Activated CD4-positive, alpha-beta T cell treated with anti-CD3 and anti-CD28 coated beads for 48 hours (primary cell): Measurements from ENCODE around the gene ALG2.
A peak's percentile ranks its signal among the peaks of the same experiment; 100 is the strongest.
"Not testable (repeated sequence)": the region's sequence is repeated elsewhere in the genome, so short reads cannot be mapped to it uniquely, and the experiment has no call there.

ENCODE experiments used
- DNase-seq: peaks from one replicate; pipeline ENCODE4 v3.0.0-alpha.2; 2020

The ALG2 gene

GRCh38 chr9:99221621-99222415 is at the start of gene ALG2, which contains the start of gene SEC61B:
Gene ALG2 (minus strand): TSS chr9:99221942. CDS start chr9:99221894, 48 bp downstream.
Gene SEC61B (plus strand): TSS chr9:99222282. CDS start chr9:99222364, 82 bp downstream.
- peak; percentile 97 for DNase-seq

- DNase-seq = no peak
These were observed 48.7 kb upstream of the ALG2 start for GRCh38 chr9:99270491-99270890.

GRCh38 chr9:99269416-99269815 is 47.7 kb upstream of the ALG2 start:
- DNase-seq = no peak

GRCh38 chr9:99266255-99267023 is 44.7 kb upstream of the ALG2 start:
- peak; percentile 79 for DNase-seq

- no peak for DNase-seq
These were observed 43.9 kb upstream of the ALG2 start for GRCh38 chr9:99265691-99266090.

- peak; percentile 50 for DNase-seq
These were observed 42.4 kb upstream of the ALG2 start for GRCh38 chr9:99264070-99264680.

- no peak for DNase-seq
These were observed 41.2 kb upstream of the ALG2 start for GRCh38 chr9:99262949-99263418.

- DNase-seq = no peak
These were observed 40.2 kb upstream of the ALG2 start for GRCh38 chr9:99261923-99262322.

GRCh38 chr9:99259231-99259918 is 37.6 kb upstream of the ALG2 start:
- DNase-seq = peak; percentile 60

- no peak for DNase-seq
These were observed 36.1 kb upstream of the ALG2 start for GRCh38 chr9:99257723-99258389.

- DNase-seq = no peak
These were observed 33.9 kb upstream of the ALG2 start for GRCh38 chr9:99255651-99256050.

GRCh38 chr9:99253772-99254431 is 32.2 kb upstream of the ALG2 start:
- DNase-seq = peak; percentile 92

- DNase-seq = peak; percentile 69
These were observed 31.4 kb upstream of the ALG2 start for GRCh38 chr9:99253134-99253533.

GRCh38 chr9:99251157-99251556 is 29.4 kb upstream of the ALG2 start:
- DNase-seq = no peak

- peak; percentile 49 for DNase-seq
These were observed 27.9 kb upstream of the ALG2 start for GRCh38 chr9:99249619-99250018.

GRCh38 chr9:99244344-99245260 is 22.9 kb upstream of the ALG2 start:
- DNase-seq = no peak

- no peak for DNase-seq
These were observed 19.4 kb upstream of the ALG2 start for GRCh38 chr9:99241106-99241505.

GRCh38 chr9:99239341-99240060 is 17.8 kb upstream of the ALG2 start:
- no peak for DNase-seq

- DNase-seq = no peak
These were observed 16.6 kb upstream of the ALG2 start for GRCh38 chr9:99238331-99238730.

GRCh38 chr9:99237849-99238248 is 16.1 kb upstream of the ALG2 start:
- not testable (repeated sequence) for DNase-seq
